ENCODE results near the gene AUTS2.

Gene AUTS2

GRCh38 chr7:70458745-70459144 is 860.5 kb downstream of the AUTS2 start:
- no peak for DNase-seq

GRCh38 chr7:70459546-70459945 is 861.3 kb downstream of the AUTS2 start:
- no peak for DNase-seq

GRCh38 chr7:70460071-70460470 is 861.8 kb downstream of the AUTS2 start:
- DNase-seq = no peak

DNA sequence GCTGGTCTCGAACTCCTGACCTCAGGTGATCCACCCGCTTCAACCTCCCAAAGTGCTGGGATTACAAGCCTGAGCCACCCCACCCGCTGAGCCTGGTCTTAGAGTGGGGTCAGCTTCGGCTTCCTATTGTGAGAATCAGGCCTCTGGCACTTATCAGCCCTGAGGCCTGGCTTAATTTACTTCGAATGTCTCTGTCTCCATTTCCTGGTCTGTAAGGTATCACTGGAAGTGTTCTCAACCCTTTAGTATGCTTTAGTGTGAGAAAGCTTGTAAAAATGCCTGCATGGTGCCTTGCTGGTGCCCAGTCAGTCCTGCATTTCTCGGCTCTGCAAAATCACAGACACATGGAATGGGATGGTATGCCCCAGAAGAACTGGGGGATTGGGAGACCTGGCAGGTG is 862.3 kb downstream of the AUTS2 start:
- DNase-seq = no peak

- no peak for DNase-seq
Observed at GRCh38 chr7:70463352-70463938, 865.2 kb downstream of the AUTS2 start.

GRCh38 chr7:70466725-70467364 is 868.6 kb downstream of the AUTS2 start:
- DNase-seq = no peak

GRCh38 chr7:70470746-70471145 is 872.5 kb downstream of the AUTS2 start:
- DNase-seq = no peak

- no peak for DNase-seq
Observed at GRCh38 chr7:70472601-70473237, 874.4 kb downstream of the AUTS2 start.

- no peak for DNase-seq
Observed at GRCh38 chr7:70474639-70475234, 876.5 kb downstream of the AUTS2 start.

DNA sequence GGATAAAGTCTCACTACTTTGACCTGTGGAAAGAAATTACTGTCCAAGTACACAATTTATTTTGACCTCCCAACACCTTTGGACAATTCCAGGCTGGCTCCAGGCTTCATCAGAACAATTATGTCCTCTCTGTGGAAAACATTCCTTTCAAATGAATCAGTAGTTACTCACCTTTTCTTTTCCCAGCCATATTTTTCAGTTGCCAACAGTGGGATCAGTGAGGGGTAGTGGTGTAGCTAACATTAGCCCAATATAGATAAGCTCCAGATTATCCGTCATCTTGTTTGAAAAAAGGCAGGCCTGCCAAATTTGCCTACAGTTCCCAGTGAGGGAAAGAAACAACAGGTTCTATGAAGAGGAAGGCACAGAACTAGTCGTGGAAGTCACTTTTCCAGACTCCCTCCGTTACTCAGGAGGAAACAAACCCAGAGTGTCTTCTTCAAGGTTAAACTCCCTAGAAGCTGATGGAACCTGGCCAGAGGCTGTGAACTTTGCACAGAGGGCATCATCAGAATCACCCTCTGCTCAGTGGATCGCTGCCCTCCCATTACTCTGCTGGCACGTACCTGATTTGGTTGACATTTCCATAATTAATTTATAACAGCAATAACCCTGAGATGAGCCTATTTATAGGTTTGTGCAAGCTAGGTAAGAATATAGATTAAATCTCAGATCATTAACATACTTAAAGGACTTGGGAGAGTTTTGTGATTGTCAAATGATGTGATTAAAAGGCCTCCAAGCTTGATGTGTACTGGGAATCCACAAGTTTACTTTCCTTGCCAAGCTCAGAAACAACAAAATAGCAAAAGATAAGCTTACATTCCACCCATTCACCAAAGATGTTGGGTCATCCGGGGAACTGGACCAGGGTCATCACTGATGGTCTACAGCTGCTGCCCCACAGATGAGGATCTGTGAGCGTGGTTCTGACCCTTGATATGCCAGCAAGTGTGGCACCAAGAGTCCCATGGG is 879.0 kb downstream of the AUTS2 start:
- DNase-seq = no peak

GRCh38 chr7:70479153-70480021 is 881.1 kb downstream of the AUTS2 start:
- DNase-seq = no peak

GRCh38 chr7:70480927-70481569 is 882.8 kb downstream of the AUTS2 start:
- no peak for DNase-seq

DNA sequence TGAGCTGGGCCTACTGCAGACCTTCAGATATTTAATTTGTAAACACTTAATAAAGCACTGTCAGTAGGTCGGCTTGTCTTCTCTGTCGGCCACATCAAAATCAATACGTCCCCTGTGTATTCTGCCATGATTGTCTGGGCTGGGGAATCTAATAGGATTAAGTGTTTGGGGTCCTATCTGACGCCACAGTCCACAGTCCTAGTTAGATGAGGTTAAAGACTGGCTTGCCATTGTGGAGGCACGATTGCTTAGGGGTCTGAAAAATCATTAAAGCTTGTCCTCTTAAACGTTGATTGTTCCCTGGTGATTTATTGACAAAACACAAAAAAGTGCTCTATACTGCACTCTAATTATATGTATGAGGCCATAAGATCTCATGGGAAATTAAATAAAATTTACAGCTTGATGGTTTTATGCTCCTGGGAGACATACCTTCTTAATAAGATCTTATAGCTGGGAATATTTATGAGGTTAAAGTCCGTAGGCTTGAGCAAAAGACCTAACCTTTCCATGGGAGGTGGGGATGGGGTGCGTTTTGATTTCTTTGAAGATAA is 883.4 kb downstream of the AUTS2 start:
- no peak for DNase-seq

GRCh38 chr7:70484255-70484654 is 886.0 kb downstream of the AUTS2 start:
- no peak for DNase-seq

DNA sequence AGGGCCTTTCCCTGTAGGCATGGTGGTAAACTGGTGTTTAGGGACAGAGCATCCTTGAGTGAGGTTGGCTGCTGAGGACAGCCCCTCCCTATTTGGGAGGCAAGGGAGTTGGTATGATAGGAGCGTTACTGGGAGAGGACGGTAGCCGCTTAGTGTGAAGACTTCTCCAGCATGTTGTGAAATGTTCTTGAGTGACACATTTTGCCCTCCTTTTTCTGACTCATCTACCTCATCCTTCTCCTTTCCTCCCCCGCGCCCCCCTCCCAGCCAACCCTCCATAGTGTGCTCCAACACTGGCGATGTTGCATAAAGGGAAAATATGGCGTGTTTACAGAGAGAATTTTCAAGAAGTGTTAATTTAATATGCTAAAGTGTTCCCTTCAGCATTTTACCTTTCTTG is 888.7 kb downstream of the AUTS2 start:
- no peak for DNase-seq

DNA sequence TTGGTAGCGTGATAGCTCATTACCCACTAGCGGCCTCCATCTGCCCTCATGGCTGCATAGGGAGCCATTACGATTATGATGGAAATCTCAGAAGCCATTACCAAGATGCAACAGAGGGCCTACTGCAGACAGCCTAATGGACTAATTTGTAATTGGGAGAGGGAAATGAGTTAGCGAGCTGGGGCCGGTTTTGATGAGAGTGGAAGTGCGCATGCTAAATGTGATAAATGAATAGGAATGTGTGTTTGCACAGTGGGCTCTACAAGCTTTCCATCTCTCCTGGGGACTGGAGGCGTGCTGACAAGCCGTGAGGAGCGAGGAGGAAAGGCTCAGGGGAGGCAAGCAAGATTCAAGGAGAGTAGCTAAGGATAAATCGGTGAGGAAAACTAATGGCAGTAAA is 889.2 kb downstream of the AUTS2 start:
- no peak for DNase-seq

- no peak for DNase-seq
Observed at GRCh38 chr7:70487886-70488285, 889.6 kb downstream of the AUTS2 start.

GRCh38 chr7:70489813-70490212 is 891.5 kb downstream of the AUTS2 start:
- DNase-seq = no peak

GRCh38 chr7:70492625-70493024 is 894.4 kb downstream of the AUTS2 start:
- DNase-seq = no peak

- DNase-seq = no peak
Observed at GRCh38 chr7:70494225-70495032, 896.2 kb downstream of the AUTS2 start.
